ENCODE results near the gene CCDC93.

GRCh38 chr2:117930775-117931174 is 83.1 kb downstream of the CCDC93 start:
- no peak for TF ChIP-seq CTCF (IDR thresholded peaks at IDR 0.05)
- no peak for TF ChIP-seq POLR2AphosphoS5 (IDR thresholded peaks at IDR 0.05)
- no peak for TF ChIP-seq POLR2A (IDR thresholded peaks at IDR 0.05)
- TF ChIP-seq EP300 (IDR thresholded peaks at IDR 0.05; ENCODE audit: low read depth): no peak
